ENCODE results near the gene EPHA1. TPM values are rescaled to one million over a fixed set of nuclear protein-coding genes. Genes with fewer than 3 reads are reported as not detected.
A peak's percentile ranks its signal among the peaks of the same experiment; 100 is the strongest.

The EPHA1 gene
- total and polyA plus RNA-seq, 4 donors = 0.89 to 6.6 (median 2.3) TPM

DNA sequence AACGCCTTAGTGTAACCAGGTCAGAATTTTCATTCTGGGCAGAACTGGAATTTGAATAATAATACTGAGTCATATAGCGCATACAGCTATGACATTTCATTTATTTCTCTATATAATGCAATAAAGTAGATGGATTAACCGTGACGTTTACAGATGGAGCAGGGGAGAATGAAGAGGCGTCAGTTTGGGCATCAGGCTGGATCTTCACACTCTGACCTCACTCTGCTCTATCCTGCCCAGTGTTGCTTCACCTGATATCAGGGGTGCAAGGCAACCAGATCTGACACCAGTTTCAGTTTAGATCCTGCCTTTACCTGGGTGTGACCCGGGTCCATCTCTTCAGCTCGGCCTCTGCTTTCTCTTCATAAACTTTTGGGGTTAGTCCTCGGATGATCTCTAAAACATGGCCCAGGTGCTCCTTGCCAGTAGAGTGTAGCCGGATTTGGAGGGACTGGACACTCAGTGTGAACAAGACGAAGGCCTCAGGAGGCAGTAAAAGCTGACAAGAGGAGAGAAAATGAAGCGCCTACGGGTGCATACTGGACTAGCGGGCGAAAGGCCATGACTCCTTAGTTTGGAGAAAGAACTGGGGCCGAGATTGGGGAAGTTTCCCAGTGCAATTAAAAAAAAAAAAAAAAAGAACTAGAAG, 28.9 kb downstream of the EPHA1 start:
- no peaks in the 10 kb centered on the region for H3K27me3 ChIP-seq (ENCODE audit: control insufficient read depth, insufficient read depth, low read length)
- peak overlapping the region; percentile 95 for H3K27ac ChIP-seq (ENCODE audit: low read depth, low read length)
- peak overlapping the region; percentile 70 for H3K4me3 ChIP-seq (ENCODE audit: low read depth, low read length)
- peaks cover 25% of the 10 kb centered on the region for H3K36me3 ChIP-seq (ENCODE audit: control insufficient read depth, insufficient read depth, low read length)
- 41% methylated on average over 7 of the region's 15 CpGs for WGBS (ENCODE audit: insufficient coverage)
- peaks cover 45% of the 10 kb centered on the region for H3K4me1 ChIP-seq (ENCODE audit: control insufficient read depth, insufficient read depth, low read length)
- no peaks in the 10 kb centered on the region for H3K9me3 ChIP-seq (ENCODE audit: control insufficient read depth, insufficient read depth, low read length)
- no peak for DNase-seq (ENCODE audit: low read depth in 4 of 6, low spot score in 6 of 6)

DNA sequence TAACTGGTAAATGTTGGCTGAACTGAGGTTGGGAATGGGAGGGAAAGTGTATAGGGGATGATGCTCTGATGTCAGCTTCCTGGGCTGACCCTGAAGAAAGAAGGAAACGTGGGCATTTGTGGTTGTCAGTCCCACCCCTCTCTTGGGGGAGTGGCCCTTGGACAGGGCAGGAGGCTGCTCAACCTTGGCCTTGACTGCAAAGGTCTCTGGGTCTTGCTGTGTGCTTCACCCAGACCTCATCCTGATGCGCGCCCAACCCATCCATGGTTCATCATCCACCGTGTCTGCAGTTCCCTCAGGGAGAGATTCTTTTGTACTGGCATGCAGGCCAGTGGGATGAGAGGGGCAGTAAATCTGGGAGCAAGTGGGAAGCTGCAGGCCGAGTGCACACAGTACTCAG, 32.3 kb downstream of the EPHA1 start:
- 60% methylated on average over 1 of the region's 5 CpGs for WGBS (ENCODE audit: insufficient coverage)
- Histone ChIP-seq H3K27ac (ENCODE audit: low read depth, low read length) (no peak overlapping the region), H3K4me3 (ENCODE audit: low read depth, low read length) (no peak overlapping the region), H3K36me3 (ENCODE audit: control insufficient read depth, insufficient read depth, low read length) (no peaks in the 10 kb centered on the region), H3K27me3 (ENCODE audit: control insufficient read depth, insufficient read depth, low read length) (no peaks in the 10 kb centered on the region), H3K4me1 (ENCODE audit: control insufficient read depth, insufficient read depth, low read length) (peaks cover 23% of the 10 kb centered on the region), H3K9me3 (ENCODE audit: control insufficient read depth, insufficient read depth, low read length) (no peaks in the 10 kb centered on the region)
- no peak for DNase-seq (ENCODE audit: low read depth in 4 of 6, low spot score in 6 of 6)

DNA sequence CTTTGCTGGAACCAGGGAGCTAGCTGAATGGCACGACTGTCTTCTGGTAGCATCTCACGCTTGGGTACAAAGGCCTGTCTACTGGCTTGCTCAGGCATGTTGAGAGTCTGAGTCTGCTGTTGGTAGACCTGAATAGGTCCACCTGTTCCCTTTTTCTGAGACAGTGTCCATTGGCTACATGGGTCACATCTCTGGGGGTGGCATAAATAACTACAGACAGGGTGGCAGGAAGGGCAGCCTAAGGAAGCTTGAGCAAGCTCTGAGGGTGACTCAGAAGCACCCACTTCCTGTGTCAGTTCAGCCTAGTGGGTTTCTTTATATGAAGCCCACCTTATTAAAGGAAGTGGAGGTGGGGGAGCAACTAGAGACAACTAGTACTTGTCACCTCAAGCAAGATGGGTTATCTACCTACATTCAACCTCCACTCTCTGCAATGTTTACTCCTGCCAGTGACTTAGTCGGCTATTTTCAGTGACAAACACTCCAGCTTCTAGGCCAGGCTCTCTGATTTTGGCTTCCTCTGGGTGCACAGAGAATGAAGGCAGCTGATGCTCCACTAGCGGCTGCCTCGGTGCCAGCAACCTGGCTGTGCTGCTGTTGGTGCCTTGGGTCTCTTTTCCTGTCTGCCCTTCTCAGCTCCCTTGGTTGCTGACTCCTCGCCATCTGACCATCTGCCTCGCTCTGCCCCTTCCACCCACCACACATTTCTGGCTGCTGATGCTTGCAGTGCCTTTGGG, 33.2 kb downstream of the EPHA1 start:
- Histone ChIP-seq H3K4me3 (ENCODE audit: low read depth, low read length) (no peak overlapping the region), H3K36me3 (ENCODE audit: control insufficient read depth, insufficient read depth, low read length) (no peaks in the 10 kb centered on the region), H3K27ac (ENCODE audit: low read depth, low read length) (no peak overlapping the region), H3K27me3 (ENCODE audit: control insufficient read depth, insufficient read depth, low read length) (no peaks in the 10 kb centered on the region), H3K9me3 (ENCODE audit: control insufficient read depth, insufficient read depth, low read length) (no peaks in the 10 kb centered on the region), H3K4me1 (ENCODE audit: control insufficient read depth, insufficient read depth, low read length) (peaks cover 23% of the 10 kb centered on the region)
- WGBS (ENCODE audit: insufficient coverage) = 74% methylated on average over 7 of the region's 7 CpGs
- no peak for DNase-seq (ENCODE audit: low read depth in 4 of 6, low spot score in 6 of 6)

DNA sequence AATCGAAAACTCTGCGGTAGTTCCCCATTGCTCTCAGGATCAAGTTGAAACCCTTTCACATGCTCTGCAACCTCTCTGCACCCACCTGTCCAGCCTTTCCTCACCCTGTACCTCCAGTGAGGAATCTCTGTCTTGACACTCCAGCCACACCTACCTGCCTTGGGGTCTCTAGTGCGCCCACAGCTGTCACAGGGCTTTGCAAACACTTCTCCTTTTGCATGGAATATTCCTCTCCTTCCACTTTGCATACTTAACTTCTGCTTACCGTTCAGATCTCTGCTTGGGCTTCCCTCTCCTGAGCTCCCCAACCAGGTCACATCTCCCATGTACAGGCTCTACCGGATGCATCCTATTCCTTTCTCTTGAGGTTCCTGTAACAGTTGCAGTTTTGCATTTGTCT, 34.1 kb downstream of the EPHA1 start:
- Histone ChIP-seq H3K27ac (ENCODE audit: low read depth, low read length) (no peak overlapping the region), H3K9me3 (ENCODE audit: control insufficient read depth, insufficient read depth, low read length) (no peaks in the 10 kb centered on the region), H3K4me3 (ENCODE audit: low read depth, low read length) (no peak overlapping the region), H3K36me3 (ENCODE audit: control insufficient read depth, insufficient read depth, low read length) (no peaks in the 10 kb centered on the region), H3K4me1 (ENCODE audit: control insufficient read depth, insufficient read depth, low read length) (peaks cover 17% of the 10 kb centered on the region), H3K27me3 (ENCODE audit: control insufficient read depth, insufficient read depth, low read length) (no peaks in the 10 kb centered on the region)
- 83% methylated on average over 3 of the region's 5 CpGs for WGBS (ENCODE audit: insufficient coverage)
- DNase-seq (ENCODE audit: low read depth in 4 of 6, low spot score in 6 of 6) = no peak

DNA sequence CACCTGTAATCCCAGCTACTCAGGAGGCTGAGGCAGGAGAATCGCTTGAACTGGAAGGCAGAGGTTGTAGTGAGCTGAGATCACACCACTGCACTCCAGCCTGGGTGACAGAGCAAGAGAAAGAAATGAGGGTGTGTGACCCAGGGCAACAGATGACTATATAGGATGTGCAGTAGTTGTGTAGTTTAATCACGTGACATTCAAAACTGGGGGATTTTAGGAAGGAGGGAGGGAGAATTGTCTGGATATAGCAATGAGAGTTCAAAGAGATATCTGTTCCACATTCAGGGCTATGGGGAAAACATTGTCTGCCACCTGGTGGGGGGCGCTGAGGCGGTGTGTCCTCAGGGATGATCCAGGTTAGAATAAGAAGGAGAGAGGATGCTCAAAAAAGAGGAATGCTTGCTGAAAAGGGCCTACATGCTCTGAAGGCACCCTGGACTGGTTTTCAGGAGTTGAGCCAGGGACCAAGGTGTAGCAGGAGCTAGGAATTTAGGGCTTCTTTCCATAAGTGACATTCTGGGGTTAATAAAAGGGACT, 35.3 kb downstream of the EPHA1 start:
- 70% methylated on average over 4 of the region's 4 CpGs for WGBS (ENCODE audit: insufficient coverage)
- H3K27ac ChIP-seq (ENCODE audit: low read depth, low read length) = no peak overlapping the region
- DNase-seq (ENCODE audit: low read depth in 4 of 6, low spot score in 6 of 6) = no peak

DNA sequence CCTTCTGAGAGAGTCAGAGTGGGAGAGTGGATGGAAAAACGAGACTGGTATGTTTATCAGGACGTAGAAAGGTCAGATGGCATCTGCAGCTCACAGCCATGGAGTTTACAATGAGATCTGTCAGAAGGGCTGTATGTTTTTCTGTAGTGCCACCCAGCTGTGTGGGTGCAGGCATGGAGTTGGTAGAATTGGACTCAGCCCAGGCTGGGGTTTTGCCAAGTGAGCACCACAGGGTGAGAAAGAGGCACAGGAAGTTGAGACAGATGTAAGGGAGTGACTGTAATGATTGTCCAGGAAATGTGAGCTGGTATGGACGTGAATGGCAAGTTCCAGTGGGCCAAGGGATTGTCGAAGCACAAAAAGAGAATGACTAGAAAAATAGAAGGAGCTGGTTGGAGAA, 36.6 kb downstream of the EPHA1 start:
- Histone ChIP-seq H3K9me3 (ENCODE audit: control insufficient read depth, insufficient read depth, low read length) (no peaks in the 10 kb centered on the region), H3K27ac (ENCODE audit: low read depth, low read length) (no peak overlapping the region), H3K36me3 (ENCODE audit: control insufficient read depth, insufficient read depth, low read length) (no peaks in the 10 kb centered on the region), H3K4me1 (ENCODE audit: control insufficient read depth, insufficient read depth, low read length) (peaks cover 8% of the 10 kb centered on the region), H3K27me3 (ENCODE audit: control insufficient read depth, insufficient read depth, low read length) (no peaks in the 10 kb centered on the region), H3K4me3 (ENCODE audit: low read depth, low read length) (no peak overlapping the region)
- peak in 2 of 6 donors; percentile 50 to 52 for DNase-seq (ENCODE audit: low read depth in 4 of 6, low spot score in 6 of 6)
- 44% methylated on average over 4 of the region's 4 CpGs for WGBS (ENCODE audit: insufficient coverage)

More for the DNA sequence above, 35.3 kb downstream of the EPHA1 start:
- H3K4me1 ChIP-seq (ENCODE audit: control insufficient read depth, insufficient read depth, low read length) = peaks cover 8% of the 10 kb centered on the region
- no peaks in the 10 kb centered on the region for H3K9me3 ChIP-seq (ENCODE audit: control insufficient read depth, insufficient read depth, low read length)
- H3K36me3 ChIP-seq (ENCODE audit: control insufficient read depth, insufficient read depth, low read length) = no peaks in the 10 kb centered on the region
- H3K4me3 ChIP-seq (ENCODE audit: low read depth, low read length) = no peak overlapping the region
- H3K27me3 ChIP-seq (ENCODE audit: control insufficient read depth, insufficient read depth, low read length) = no peaks in the 10 kb centered on the region

DNA sequence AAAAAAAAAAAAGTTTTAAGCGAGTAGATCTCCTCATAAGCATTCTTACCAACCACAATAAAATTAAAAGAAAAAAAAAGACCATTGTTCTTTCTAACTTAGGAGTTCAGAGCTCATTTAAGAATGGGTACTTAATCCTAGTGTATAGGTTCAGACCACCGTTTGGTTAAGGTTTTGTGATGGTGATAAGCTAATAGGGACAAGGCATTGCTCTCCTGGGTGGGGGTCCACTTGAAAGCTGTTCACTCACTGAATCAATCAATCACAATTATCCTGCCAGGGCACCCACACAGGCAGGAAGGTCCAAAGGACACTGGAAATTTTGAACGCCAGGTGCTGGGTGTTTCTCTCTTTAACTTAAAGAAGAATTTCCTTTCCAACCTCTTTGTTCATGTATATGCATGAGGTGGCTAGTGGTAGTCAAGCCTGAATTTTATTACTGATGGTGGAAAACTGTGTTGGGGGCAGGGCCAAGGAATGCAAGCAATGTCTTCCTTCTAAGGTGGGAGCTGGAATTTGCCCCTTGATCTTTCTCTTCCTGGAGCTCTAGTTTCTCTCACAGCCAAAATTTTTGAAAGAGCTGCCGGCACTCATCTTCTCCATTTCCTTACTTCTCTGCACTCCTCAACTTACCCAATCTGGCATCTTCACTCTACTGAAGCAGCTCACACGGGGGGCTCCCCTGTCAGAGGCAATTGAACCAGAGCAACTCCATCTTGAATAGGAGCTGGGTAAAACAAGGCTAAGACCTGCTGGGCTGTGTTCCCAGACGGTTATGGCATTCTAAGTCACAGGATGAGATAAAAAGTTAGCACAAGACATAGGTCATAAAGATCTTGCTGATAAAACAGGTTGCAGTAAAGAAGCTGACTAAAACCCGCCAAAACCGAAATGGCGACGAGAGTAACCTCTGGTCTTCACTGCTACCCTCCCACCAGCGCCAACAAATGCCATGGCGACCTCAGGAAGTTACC, 38.7 kb downstream of the EPHA1 start:
- H3K4me1 ChIP-seq (ENCODE audit: control insufficient read depth, insufficient read depth, low read length) = peaks cover 8% of the 10 kb centered on the region
- 40% methylated on average over 1 of the region's 12 CpGs for WGBS (ENCODE audit: insufficient coverage)
- no peak overlapping the region for H3K27ac ChIP-seq (ENCODE audit: low read depth, low read length)
- no peak overlapping the region for H3K4me3 ChIP-seq (ENCODE audit: low read depth, low read length)
- no peak for DNase-seq (ENCODE audit: low read depth in 4 of 6, low spot score in 6 of 6)
- no peaks in the 10 kb centered on the region for H3K9me3 ChIP-seq (ENCODE audit: control insufficient read depth, insufficient read depth, low read length)
- H3K27me3 ChIP-seq (ENCODE audit: control insufficient read depth, insufficient read depth, low read length) = no peaks in the 10 kb centered on the region
- no peaks in the 10 kb centered on the region for H3K36me3 ChIP-seq (ENCODE audit: control insufficient read depth, insufficient read depth, low read length)

DNA sequence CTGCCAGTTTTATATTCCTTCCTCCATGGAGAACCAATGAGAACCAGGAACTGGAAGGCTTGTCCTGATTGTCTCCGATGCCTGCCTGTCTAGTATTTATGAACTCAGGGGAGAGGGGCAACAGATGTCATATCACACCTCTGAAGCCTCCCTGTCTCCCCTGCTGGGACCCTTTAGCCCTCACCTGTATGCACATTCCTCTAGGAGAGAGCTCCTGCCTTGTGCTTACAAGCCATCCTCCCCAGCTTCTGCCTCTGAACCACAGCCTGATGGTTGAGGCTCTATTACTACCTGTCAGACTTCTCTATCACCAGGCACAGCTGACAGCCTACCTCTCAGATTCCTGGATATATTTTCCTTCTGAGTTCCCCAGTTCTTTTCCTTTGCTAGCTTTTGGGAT, 40.3 kb downstream of the EPHA1 start:
- WGBS (ENCODE audit: insufficient coverage) = 100% methylated on average over 1 of the region's 1 CpG
- H3K4me1 ChIP-seq (ENCODE audit: control insufficient read depth, insufficient read depth, low read length) = peaks cover 5% of the 10 kb centered on the region
- no peak overlapping the region for H3K4me3 ChIP-seq (ENCODE audit: low read depth, low read length)
- H3K27me3 ChIP-seq (ENCODE audit: control insufficient read depth, insufficient read depth, low read length) = no peaks in the 10 kb centered on the region
- H3K9me3 ChIP-seq (ENCODE audit: control insufficient read depth, insufficient read depth, low read length) = no peaks in the 10 kb centered on the region
- no peaks in the 10 kb centered on the region for H3K36me3 ChIP-seq (ENCODE audit: control insufficient read depth, insufficient read depth, low read length)
- H3K27ac ChIP-seq (ENCODE audit: low read depth, low read length) = no peak overlapping the region
- no peak for DNase-seq (ENCODE audit: low read depth in 4 of 6, low spot score in 6 of 6)

DNA sequence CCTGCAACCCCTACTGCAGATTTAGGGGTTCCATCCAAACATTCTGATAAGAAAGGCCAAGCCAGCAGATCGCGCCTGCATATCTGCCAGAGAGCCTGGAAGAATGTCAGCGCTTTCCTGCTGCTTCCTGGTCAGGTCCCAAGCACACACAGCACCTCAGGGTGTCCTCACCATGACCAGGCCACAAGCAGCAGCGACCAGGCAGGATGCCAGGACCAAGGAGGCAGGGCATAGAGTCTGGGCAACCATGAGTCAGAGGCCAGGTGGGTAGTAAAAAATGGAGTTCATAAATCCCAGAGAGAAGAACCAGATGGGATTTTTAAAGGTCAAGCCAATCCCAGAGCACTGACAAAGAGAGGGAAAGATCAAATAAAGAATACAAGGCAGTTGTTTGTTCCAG, 40.7 kb downstream of the EPHA1 start:
- 95% methylated on average over 4 of the region's 4 CpGs for WGBS (ENCODE audit: insufficient coverage)
- H3K9me3 ChIP-seq (ENCODE audit: control insufficient read depth, insufficient read depth, low read length) = no peaks in the 10 kb centered on the region
- no peaks in the 10 kb centered on the region for H3K27me3 ChIP-seq (ENCODE audit: control insufficient read depth, insufficient read depth, low read length)
- no peak overlapping the region for H3K4me3 ChIP-seq (ENCODE audit: low read depth, low read length)
- DNase-seq (ENCODE audit: low read depth in 4 of 6, low spot score in 6 of 6) = no peak
- H3K27ac ChIP-seq (ENCODE audit: low read depth, low read length) = no peak overlapping the region
- no peaks in the 10 kb centered on the region for H3K36me3 ChIP-seq (ENCODE audit: control insufficient read depth, insufficient read depth, low read length)
- H3K4me1 ChIP-seq (ENCODE audit: control insufficient read depth, insufficient read depth, low read length) = peaks cover 6% of the 10 kb centered on the region
